Measurements from ENCODE around the gene ORC3.
"Not testable (repeated sequence)": the region's sequence is repeated elsewhere in the genome, so short reads cannot be mapped to it uniquely, and the experiment has no call there.

Gene ORC3

GRCh38 chr6:87606199-87606598 lies 16.3 kb downstream of the ORC3 start:
- FAIRE-seq, result no peak

- FAIRE-seq, result no peak
These were observed 18.9 kb downstream of the ORC3 start for GRCh38 chr6:87608802-87609201.

GRCh38 chr6:87613018-87613417 lies 23.1 kb downstream of the ORC3 start:
- FAIRE-seq, result not testable (repeated sequence)

- FAIRE-seq, result no peak
These were observed 27.5 kb downstream of the ORC3 start for GRCh38 chr6:87617405-87617804.

GRCh38 chr6:87618531-87618930 lies 28.6 kb downstream of the ORC3 start:
- FAIRE-seq, result no peak

GRCh38 chr6:87623248-87623647 lies 33.3 kb downstream of the ORC3 start:
- FAIRE-seq, result no peak

- FAIRE-seq, result peak; percentile 74
These were observed 38.5 kb downstream of the ORC3 start for GRCh38 chr6:87628424-87628823.

GRCh38 chr6:87628881-87629280 lies 38.9 kb downstream of the ORC3 start:
- no peak for FAIRE-seq

GRCh38 chr6:87630746-87631145 lies 40.8 kb downstream of the ORC3 start:
- FAIRE-seq, result no peak

GRCh38 chr6:87633851-87634250 lies 43.9 kb downstream of the ORC3 start:
- FAIRE-seq, result no peak

- no peak for FAIRE-seq
These were observed 46.4 kb downstream of the ORC3 start for GRCh38 chr6:87636315-87636714.

GRCh38 chr6:87637106-87637505 lies 47.2 kb downstream of the ORC3 start:
- FAIRE-seq, result no peak

- no peak for FAIRE-seq
These were observed 49.4 kb downstream of the ORC3 start for GRCh38 chr6:87639373-87639772.

GRCh38 chr6:87641065-87641692 lies 51.2 kb downstream of the ORC3 start:
- FAIRE-seq, result no peak

GRCh38 chr6:87645080-87645479 lies 55.1 kb downstream of the ORC3 start:
- no peak for FAIRE-seq

GRCh38 chr6:87653074-87653962 lies 63.4 kb downstream of the ORC3 start:
- no peak for FAIRE-seq

GRCh38 chr6:87654122-87654521 lies 64.2 kb downstream of the ORC3 start:
- FAIRE-seq, result no peak

- FAIRE-seq, result no peak
These were observed 65.0 kb downstream of the ORC3 start for GRCh38 chr6:87654875-87655454.

GRCh38 chr6:87655824-87656223 lies 65.9 kb downstream of the ORC3 start:
- no peak for FAIRE-seq

GRCh38 chr6:87656857-87657256 lies 66.9 kb downstream of the ORC3 start:
- FAIRE-seq, result no peak

- no peak for FAIRE-seq
These were observed 68.6 kb downstream of the ORC3 start for GRCh38 chr6:87658516-87658915.

GRCh38 chr6:87660226-87660911 lies 70.4 kb downstream of the ORC3 start:
- FAIRE-seq, result no peak

- FAIRE-seq, result no peak
These were observed 71.1 kb downstream of the ORC3 start for GRCh38 chr6:87661016-87661415.
